Stomach (tissue), 9 donors: Measurements from ENCODE around the gene NIPAL3. TPM values are rescaled to one million over a fixed set of nuclear protein-coding genes. Genes with fewer than 3 reads are reported as not detected.
A peak's percentile ranks its signal among the peaks of the same experiment; 100 is the strongest.

Source experiments
- DNase-seq, 2 donors: peaks; one replicate each; pipeline versions ENCODE4 v3.0.0 to v3.0.0-alpha.2; 2013 to 2019
- H3K27ac ChIP-seq, 5 donors: fragments of 200-600 bp in 4 of 5; sonication (generic) in 4 of 5; one replicate each; pipeline ENCODE4 v1.5.1; 2013 to 2019; ENCODE audit warnings: mild to moderate bottlenecking in 1 of 5, moderate library complexity in 1 of 5
- H3K27me3 ChIP-seq, 3 donors: fragments of 200-600 bp; sonication (generic); one replicate each; pipeline ENCODE4 v1.5.1; 2017 to 2019; ENCODE audit warnings: mixed run types in 1 of 3
- H3K36me3 ChIP-seq, 4 donors: fragments of 200-600 bp; sonication (generic); 1 replicate in 3 of 4; 2 replicates in 1 of 4; pipeline ENCODE4 v1.5.1; 2016 to 2019
- H3K4me1 ChIP-seq, 4 donors: fragments of 200-600 bp; sonication (generic); one replicate each; pipeline ENCODE4 v1.5.1; 2016 to 2019
- H3K4me3 ChIP-seq, 4 donors: fragments of 200-600 bp; sonication (generic) in 3 of 4; one replicate each; pipeline ENCODE4 v1.5.1; 2016 to 2019; ENCODE audit warnings: mild to moderate bottlenecking in 1 of 4
- H3K9me3 ChIP-seq, 4 donors: fragments of 200-600 bp; sonication (generic); one replicate each; pipeline ENCODE4 v1.5.1; 2016 to 2019
- EP300 ChIP-seq: sonication (generic); formaldehyde crosslinking; IDR thresholded peaks from one replicate; pipeline ENCODE4 v1.6.1; 2017; ENCODE audit warnings: antibody characterized with exemption
- POLR2A ChIP-seq, 4 donors: fragments of 450-650 bp; IDR thresholded peaks; one replicate each; pipeline ENCODE4 v1.6.1; 2016; ENCODE audit warnings: antibody characterized with exemption in 4 of 4, control low read depth in 2 of 4, mild to moderate bottlenecking in 1 of 4, moderate library complexity in 1 of 4
- POLR2AphosphoS5 ChIP-seq, 3 donors: sonication (generic); formaldehyde crosslinking; IDR thresholded peaks; one replicate each; pipeline ENCODE4 v1.6.1; 2016; ENCODE audit warnings: antibody characterized with exemption in 3 of 3
- WGBS, 5 donors: extraction: QIAGEN DNeasy Blood & Tissue Kit in 3 of 5; methylation state at CpG; one replicate each; pipeline versions ENCODE4 v1.1.5 to v1.1.7; 2013 to 2018; 5-methylcytosine and 5-hydroxymethylcytosine counted together
- intact Hi-C: fragments of 100-400 bp; cut with DNase I; formaldehyde crosslinking; loops from one replicate; pipeline ENCODE4 v1.15.1; 2023; ENCODE audit warnings: low total_unique reads
- polyA plus RNA-seq, 3 donors: library from polyadenylated mRNA; stranded (reverse); fragments of 200-250 nt; gene quantifications; one replicate each; pipeline ENCODE4 v1.2.3, GENCODE V29; 2013
- total RNA-seq, 5 donors: library from RNA; depleted of rRNA; stranded (reverse); fragments of >200 nt; gene quantifications; one replicate each; pipeline versions ENCODE4 v1.1.0 to v1.2.3, GENCODE V29; 2014 to 2016
- TF ChIP-seq, protein P1 (sequence below), 7 experiments: fragments of 450-650 bp in 4 of 7; fragments of 200-600 bp in 3 of 7; sonication (generic) in 3 of 7; IDR thresholded peaks; one replicate each; pipeline ENCODE4 v1.5.1; 2016 to 2019; ENCODE audit warnings: antibody characterized with exemption in 7 of 7, control low read depth in 2 of 7, mild to moderate bottlenecking in 1 of 7
- donor health status: healthy with polysubstance abuse.
- donor health status: Bipolar disorder and iron deficiency.
- donor health status: healthy.

NIPAL3 gene
- total and polyA plus RNA-seq, 8 donors = 3.2 to 122 (median 19.1) TPM

DNA sequence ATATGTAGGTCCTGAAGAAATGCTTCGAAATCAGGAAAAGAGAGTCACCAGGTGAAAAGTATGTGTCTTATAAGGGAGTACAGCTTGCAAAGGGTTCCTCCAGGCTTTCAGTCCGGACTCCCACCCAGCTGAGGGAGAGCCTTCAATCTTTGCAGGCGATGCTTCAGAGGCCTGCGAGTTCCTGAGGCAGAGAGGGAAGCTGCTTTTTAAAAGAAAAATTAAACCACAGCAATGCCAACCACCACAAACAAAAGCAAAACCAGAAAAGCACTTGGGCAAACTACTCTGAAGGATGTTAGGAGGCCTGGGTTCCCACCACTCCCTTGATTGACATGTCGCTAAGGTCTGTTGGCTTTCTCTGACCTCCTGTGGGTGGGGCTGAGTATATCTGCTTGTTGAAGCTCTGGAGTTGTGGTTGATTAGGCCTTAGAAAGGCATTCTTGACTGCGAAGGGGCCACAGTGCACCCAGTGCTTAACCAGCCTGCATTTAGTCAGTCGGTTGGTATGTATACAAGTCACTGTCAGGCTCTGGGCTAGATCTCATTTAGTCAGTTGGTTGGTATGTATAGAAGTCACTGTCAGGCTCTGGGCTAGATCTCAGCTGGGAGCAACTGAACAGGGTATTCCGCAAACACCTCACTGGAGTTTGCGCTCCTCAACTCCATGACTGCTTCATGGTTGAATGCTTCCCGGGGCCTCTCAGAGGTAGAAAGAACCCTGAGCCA lies 1.2 kb downstream of the NIPAL3 start:
- TF ChIP-seq POLR2A (IDR thresholded peaks at IDR 0.05) = no peak
- TF ChIP-seq, protein P1, sequence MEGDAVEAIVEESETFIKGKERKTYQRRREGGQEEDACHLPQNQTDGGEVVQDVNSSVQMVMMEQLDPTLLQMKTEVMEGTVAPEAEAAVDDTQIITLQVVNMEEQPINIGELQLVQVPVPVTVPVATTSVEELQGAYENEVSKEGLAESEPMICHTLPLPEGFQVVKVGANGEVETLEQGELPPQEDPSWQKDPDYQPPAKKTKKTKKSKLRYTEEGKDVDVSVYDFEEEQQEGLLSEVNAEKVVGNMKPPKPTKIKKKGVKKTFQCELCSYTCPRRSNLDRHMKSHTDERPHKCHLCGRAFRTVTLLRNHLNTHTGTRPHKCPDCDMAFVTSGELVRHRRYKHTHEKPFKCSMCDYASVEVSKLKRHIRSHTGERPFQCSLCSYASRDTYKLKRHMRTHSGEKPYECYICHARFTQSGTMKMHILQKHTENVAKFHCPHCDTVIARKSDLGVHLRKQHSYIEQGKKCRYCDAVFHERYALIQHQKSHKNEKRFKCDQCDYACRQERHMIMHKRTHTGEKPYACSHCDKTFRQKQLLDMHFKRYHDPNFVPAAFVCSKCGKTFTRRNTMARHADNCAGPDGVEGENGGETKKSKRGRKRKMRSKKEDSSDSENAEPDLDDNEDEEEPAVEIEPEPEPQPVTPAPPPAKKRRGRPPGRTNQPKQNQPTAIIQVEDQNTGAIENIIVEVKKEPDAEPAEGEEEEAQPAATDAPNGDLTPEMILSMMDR (IDR thresholded peaks at IDR 0.05) = peak in 1 of 7 experiments; percentile 3
- peak in 1 of 3 donors; percentile 63 for TF ChIP-seq POLR2AphosphoS5 (IDR thresholded peaks at IDR 0.05)
- H3K4me1 ChIP-seq = peaks cover 31 to 66% (median 47%) of the 10 kb centered on the region in 4 donors
- no peaks in the 10 kb centered on the region for H3K9me3 ChIP-seq
- peak in 1 of 2 donors; percentile 84 for DNase-seq
- 35 to 52% (median 43%) methylated on average over 9 to 10 of the region's 10 CpGs for WGBS, 5 donors
- no peaks in the 10 kb centered on the region for H3K27me3 ChIP-seq
- H3K4me3 ChIP-seq = peak overlapping the region; percentile 63 to 78 (median 70)
- H3K27ac ChIP-seq = peak overlapping the region; percentile 19 to 83 (median 75)
- intact Hi-C loops = no loop called here
- peaks cover 4 to 27% (median 26%) of the 10 kb centered on the region in 4 donors for H3K36me3 ChIP-seq

DNA sequence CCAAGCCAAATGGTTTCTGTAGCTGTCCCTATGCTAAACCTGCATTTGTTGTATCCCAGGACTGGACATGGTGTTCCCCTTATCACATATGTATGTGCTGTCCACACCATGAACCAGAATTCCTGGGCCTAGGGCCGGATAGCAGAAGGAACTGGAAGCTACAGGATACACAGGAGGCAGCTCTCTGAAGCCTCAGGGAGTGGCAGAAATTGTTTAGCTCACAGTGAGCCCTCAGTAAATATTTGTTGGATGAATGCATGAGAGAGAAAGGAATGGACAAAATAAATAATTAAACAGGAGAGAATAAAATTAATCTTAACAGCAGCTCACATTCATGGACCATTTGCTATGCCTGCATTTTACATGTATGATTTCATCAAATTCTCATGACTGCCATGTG lies 2.1 kb downstream of the NIPAL3 start:
- no peaks in the 10 kb centered on the region for H3K9me3 ChIP-seq
- peak overlapping the region in 3 of 5 donors; percentile 71 to 83 (median 77) for H3K27ac ChIP-seq
- no peaks in the 10 kb centered on the region for H3K27me3 ChIP-seq
- intact Hi-C loops = no loop called here
- 41 to 53% (median 47%) methylated on average over 1 of the region's 1 CpG for WGBS, 5 donors
- H3K36me3 ChIP-seq = peaks cover 10 to 35% (median 35%) of the 10 kb centered on the region in 4 donors
- peaks cover 31 to 57% (median 42%) of the 10 kb centered on the region in 4 donors for H3K4me1 ChIP-seq
- H3K4me3 ChIP-seq = no peak overlapping the region
- no peak for DNase-seq
- TF ChIP-seq EP300 = no peak
- TF ChIP-seq POLR2AphosphoS5 (IDR thresholded peaks at IDR 0.05) = no peak
- no peak for TF ChIP-seq POLR2A (IDR thresholded peaks at IDR 0.05)
- TF ChIP-seq, protein P1 (IDR thresholded peaks at IDR 0.05) = no peak

DNA sequence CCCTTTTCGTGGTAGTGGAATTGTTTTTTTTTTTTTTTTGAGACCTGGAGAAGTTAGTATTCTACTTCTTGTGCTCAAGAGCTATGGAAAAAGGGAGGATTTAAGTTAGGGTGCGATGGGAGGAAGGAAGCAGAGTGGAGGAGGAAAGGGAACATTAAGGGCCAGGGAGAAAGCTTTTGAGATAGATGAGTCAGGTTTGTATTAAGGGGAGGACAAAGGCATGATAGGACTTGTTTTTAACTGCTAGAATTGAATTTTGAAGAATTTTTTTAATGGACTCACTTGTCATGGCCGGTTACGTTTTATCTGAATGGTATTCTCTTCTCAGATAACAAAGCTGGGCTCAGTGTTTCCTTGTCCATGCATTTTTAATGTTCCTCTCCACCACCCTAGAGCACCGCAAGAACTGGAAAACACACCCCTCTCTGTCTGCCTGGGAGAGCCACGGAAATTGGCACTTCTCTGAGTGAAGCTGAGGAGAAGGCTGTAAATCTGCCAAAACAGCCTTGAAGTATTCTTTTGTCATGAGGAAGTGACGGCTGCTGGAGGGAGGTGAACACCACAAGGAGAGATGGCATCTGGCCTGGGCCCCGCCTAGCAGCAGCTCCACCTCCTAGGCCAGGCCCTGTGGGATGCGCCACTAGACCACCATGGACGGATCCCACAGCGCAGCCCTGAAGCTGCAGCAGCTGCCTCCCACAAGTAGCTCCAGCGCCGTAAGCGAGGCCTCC lies 3.5 kb downstream of the NIPAL3 start:
- intact Hi-C loops = no loop called here

DNA sequence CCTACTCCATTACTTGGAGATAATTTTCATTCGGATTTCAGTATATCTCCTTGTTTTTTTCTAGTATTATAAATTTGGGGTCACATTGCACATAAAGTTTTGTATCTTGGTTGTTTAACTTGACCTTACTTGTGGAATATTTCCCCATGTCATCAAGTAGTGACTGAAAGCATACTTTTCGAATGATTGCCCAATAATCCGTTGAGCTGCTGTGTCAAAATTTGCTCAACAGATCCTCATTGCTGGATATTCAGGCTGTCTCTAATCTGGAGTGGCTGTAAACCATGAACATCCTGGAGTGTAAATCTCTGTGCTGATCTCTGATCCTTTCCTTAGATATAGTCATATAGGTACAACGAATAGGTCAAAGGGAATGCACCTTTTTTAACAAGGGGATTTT lies 4.9 kb downstream of the NIPAL3 start:
- Histone ChIP-seq H3K9me3 (no peaks in the 10 kb centered on the region), H3K27ac (no peak overlapping the region), H3K4me1 (peaks cover 20 to 46% (median 37%) of the 10 kb centered on the region in 4 donors), H3K27me3 (no peaks in the 10 kb centered on the region), H3K4me3 (no peak overlapping the region), H3K36me3 (peaks cover 10 to 57% (median 44%) of the 10 kb centered on the region in 4 donors)
- TF ChIP-seq EP300 (no peak), POLR2AphosphoS5 (IDR thresholded peaks at IDR 0.05) (no peak), POLR2A (IDR thresholded peaks at IDR 0.05) (no peak)
- TF ChIP-seq, protein P1 (IDR thresholded peaks at IDR 0.05) = no peak
- intact Hi-C loops = no loop called here
- WGBS, 5 donors = 81 to 88% (median 87%) methylated on average over 4 of the region's 4 CpGs
- DNase-seq = no peak

More for the DNA sequence above, 3.5 kb downstream of the NIPAL3 start:
- H3K4me3 ChIP-seq = no peak overlapping the region
- WGBS, 5 donors = 48 to 55% (median 53%) methylated on average over 14 of the region's 14 CpGs
- peaks cover 26 to 46% (median 36%) of the 10 kb centered on the region in 4 donors for H3K4me1 ChIP-seq
- peak; percentile 55 to 59 for DNase-seq
- no peaks in the 10 kb centered on the region for H3K9me3 ChIP-seq
- H3K27ac ChIP-seq = peak overlapping the region in 2 of 5 donors; percentile 24 to 42
- TF ChIP-seq POLR2A (IDR thresholded peaks at IDR 0.05) (no peak), EP300 (no peak), POLR2AphosphoS5 (IDR thresholded peaks at IDR 0.05) (no peak)
- TF ChIP-seq, protein P1 (IDR thresholded peaks at IDR 0.05) = no peak
- H3K27me3 ChIP-seq = no peaks in the 10 kb centered on the region
- H3K36me3 ChIP-seq = peaks cover 10 to 46% (median 42%) of the 10 kb centered on the region in 4 donors
